ENCODE results near the gene DSN1. TPM values are rescaled to one million over a fixed set of nuclear protein-coding genes. Genes with fewer than 3 reads are reported as not detected.
A peak's percentile ranks its signal among the peaks of the same experiment; 100 is the strongest.
"Not testable (repeated sequence)": the region's sequence is repeated elsewhere in the genome, so short reads cannot be mapped to it uniquely, and the experiment has no call there.

DSN1 gene
- polyA plus RNA-seq (ENCODE audit: insufficient read length in 4 of 4) = 10 to 100 TPM; 16.6 to 22.4 (median 18.1) TPM

GRCh38 chr20:36773597-36774390 lies at the start of gene DSN1:
Gene DSN1, minus strand, starts transcription at chr20:36773763. Its CDS starts 2,305 bp downstream, at chr20:36771458.
- DNase-seq (ENCODE audit: low read depth in 4 of 4, low spot score in 2 of 4) = peak; percentile 91 to 94 (median 92)

GRCh38 chr20:36823121-36823520 lies 49.6 kb upstream of the DSN1 start:
- DNase-seq (ENCODE audit: low read depth in 4 of 4, low spot score in 2 of 4) = no peak

DNA sequence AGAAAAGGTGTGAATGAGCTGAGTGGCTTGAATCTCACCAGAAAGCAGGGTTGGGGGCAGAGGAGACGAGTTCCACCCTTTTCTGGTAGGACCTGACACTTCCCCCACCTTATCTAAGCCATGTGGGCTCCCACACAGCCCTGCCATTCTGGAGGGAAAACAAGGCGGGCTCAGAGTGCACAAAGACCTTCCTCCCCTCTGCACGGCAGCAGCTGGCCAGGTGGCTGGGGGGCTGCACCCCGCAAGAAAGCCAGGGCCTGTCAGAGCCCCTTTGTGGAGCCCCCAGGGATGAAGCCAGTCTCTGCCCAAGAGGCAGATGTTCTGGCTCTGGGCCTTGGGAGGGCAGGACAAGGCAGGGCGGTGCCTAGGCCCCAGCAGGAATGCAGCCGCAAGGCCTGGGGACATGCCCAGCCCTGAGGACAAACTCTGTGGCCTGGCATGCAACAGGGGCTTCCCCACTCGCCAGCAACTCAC lies 48.4 kb upstream of the DSN1 start:
- DNase-seq (ENCODE audit: low read depth in 4 of 4, low spot score in 2 of 4) = no peak

GRCh38 chr20:36820928-36821327 lies 47.4 kb upstream of the DSN1 start:
- no peak for DNase-seq (ENCODE audit: low read depth in 4 of 4, low spot score in 2 of 4)

- no peak for DNase-seq (ENCODE audit: low read depth in 4 of 4, low spot score in 2 of 4)
Observed at GRCh38 chr20:36820073-36820472, 46.5 kb upstream of the DSN1 start.

DNA sequence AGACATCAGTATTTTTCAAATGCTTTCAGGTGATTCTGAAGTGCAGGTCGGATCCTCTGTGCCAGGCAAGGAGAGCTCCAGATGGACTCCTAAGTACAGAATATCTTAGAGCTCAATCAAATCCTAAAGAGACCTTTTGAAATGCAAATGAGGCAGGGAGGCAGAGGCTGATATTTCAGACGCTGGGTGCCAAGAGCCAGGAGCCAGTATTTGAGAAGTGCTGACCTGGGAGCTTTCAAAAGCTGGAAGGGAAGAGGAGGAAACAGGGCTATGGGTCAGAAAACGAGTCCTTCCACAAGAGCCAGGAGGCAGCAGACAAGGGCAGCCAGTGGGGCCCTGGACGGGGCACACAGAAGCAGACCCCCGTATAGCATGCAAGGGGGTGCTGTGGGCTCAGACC lies 46.1 kb upstream of the DSN1 start:
- no peak for DNase-seq (ENCODE audit: low read depth in 4 of 4, low spot score in 2 of 4)

DNA sequence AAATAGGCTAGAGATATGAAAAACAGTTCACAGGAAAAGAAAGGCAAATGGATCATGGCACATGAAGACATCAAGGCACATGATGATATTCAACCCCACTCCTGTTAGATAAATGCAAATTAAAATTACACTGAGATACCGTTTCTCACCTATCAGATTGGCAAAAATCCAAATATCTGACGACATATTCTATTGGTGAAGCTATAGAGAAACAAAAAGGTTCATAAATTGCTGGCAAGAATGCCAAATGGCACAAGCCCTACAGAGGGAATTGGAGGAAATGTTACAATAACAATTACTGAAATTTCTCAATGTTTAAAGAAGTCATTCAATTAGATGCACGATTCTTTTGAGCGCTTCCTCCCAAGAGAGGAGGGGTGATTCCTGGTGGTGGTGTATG lies 45.3 kb upstream of the DSN1 start:
- no peak for DNase-seq (ENCODE audit: low read depth in 4 of 4, low spot score in 2 of 4)

DNA sequence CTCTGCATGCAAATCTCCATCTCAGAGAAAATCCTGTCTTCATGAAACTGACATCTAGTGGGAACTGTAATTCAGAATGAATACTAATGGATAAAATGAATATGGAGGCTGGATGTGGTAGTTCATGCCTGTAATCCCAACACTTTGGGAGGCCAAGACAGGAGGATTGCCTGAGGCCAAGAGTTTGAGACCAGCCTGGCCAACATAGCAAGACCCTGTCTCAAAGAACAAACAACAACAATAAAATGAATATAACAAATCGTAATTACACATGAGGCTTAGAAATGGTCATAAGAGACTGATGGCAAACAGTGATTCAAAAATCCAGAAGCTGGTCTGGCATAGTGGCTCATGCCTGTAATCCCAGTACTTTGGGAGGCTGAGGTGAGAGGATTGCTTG lies 44.6 kb upstream of the DSN1 start:
- DNase-seq (ENCODE audit: low read depth in 4 of 4, low spot score in 2 of 4) = no peak

DNA sequence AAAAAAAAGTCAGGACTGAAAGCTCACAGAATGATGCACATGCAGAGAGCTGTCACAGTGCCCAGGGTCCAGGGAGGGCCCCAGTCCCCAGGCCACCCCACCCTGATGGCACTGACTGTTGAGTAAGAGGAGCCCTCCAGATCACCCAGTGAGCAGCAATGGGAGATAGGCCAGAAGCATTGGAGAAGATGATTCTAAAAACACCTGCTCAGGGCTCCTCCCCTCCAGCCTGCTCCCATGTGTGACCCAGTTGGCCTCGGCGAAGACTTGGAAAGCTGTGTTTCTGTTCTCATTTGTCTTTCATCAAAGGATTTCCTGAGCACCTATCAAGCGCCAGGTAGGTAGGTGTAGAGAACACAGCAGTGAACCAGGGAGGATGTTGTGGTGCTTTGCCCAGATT lies 43.9 kb upstream of the DSN1 start:
- no peak for DNase-seq (ENCODE audit: low read depth in 4 of 4, low spot score in 2 of 4)

- no peak for DNase-seq (ENCODE audit: low read depth in 4 of 4, low spot score in 2 of 4)
Observed at GRCh38 chr20:36815454-36816091, 42.0 kb upstream of the DSN1 start.

GRCh38 chr20:36812594-36813463 lies 39.3 kb upstream of the DSN1 start:
- DNase-seq (ENCODE audit: low read depth in 4 of 4, low spot score in 2 of 4) = no peak

- no peak for DNase-seq (ENCODE audit: low read depth in 4 of 4, low spot score in 2 of 4)
Observed at GRCh38 chr20:36808317-36809257, 35.0 kb upstream of the DSN1 start.

- DNase-seq (ENCODE audit: low read depth in 4 of 4, low spot score in 2 of 4) = no peak
Observed at GRCh38 chr20:36806049-36806448, 32.5 kb upstream of the DSN1 start.

DNA sequence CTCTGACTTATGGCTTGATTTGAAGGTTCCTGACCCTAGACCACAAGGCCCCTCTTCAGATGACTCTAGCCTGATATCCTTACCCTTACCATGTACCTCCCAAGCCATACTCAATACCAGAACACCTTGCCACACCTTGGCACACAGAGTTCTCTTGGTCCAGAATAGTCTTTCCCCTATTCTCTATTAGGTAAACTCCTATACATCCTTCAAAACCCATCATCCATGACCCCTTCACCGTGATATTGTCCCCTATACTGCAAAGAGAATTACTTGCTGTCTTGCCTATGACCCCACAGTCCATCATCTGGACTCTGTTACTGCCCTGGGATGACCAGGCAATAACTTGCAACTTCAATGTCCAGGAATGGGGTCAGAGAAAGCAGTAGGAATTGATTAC lies 31.8 kb upstream of the DSN1 start:
- no peak for DNase-seq (ENCODE audit: low read depth in 4 of 4, low spot score in 2 of 4)

DNA sequence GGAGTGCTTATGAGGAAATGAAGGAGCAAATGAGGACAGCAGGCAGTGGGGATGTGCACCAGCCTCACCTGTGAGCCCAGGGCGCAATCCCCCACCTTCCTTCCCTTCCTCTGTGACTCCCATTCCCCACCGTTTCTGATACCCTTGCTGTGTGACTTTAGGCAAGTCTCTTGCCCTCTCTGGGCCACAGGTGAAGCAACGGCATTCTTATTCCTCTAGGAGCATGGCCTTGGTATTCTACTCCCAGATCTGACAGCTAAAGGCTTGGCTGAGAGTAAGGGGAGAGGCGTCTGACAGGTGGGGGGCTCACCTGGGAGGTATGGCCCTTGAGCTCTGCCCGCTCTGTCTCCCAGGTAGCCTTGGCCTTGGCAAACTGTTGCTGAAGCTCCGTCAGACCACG lies 30.9 kb upstream of the DSN1 start:
- DNase-seq (ENCODE audit: low read depth in 4 of 4, low spot score in 2 of 4) = no peak

DNA sequence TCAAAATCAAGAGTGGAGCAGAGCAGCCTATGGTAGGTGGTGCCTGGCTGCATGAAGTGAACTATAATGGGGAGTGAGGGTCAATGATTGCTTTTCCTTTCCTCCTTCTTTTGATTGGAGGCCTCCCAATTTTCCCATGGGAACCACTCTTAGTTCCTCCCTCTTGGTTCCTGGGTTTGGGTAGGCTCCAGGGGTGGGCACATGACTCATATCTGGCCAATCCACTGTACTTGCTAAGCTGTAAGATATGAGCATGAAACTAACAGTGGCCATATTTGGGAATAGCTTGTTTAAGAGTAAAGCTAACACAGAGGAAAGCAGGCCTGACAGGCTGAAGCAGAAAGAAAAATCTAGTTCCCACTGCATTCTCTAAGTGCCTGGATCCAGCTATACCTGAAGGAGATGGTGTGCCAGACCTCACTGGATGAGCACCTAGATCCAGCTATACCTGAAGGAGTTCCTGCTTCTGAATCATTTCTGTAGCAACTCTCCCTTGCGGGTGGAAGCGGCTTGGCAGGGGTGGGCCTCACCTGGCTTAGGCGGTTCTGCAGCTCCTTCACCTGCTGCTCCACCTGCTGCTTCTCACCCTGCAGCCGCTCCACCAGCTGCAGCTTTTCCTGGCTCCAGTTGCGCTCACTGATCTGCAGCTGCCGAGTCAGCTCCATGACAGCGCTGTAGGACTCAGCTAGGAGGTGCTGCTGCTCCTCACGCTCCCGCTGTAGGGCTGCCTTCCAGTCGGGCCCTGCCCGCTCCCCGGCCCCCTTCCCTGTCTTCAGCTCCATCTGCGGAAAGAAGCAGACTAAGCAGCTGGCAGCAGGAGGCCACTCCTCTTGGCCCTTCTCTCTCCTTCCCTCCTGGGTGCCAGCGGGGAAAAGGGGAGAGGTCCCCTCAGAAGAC lies 29.0 kb upstream of the DSN1 start:
- DNase-seq (ENCODE audit: low read depth in 4 of 4, low spot score in 2 of 4) = no peak

- DNase-seq (ENCODE audit: low read depth in 4 of 4, low spot score in 2 of 4) = no peak
Observed at GRCh38 chr20:36800410-36800809, 26.8 kb upstream of the DSN1 start.

GRCh38 chr20:36799313-36799712 lies 25.8 kb upstream of the DSN1 start:
- DNase-seq (ENCODE audit: low read depth in 4 of 4, low spot score in 2 of 4) = not testable (repeated sequence)

GRCh38 chr20:36796875-36797274 lies 23.3 kb upstream of the DSN1 start:
- DNase-seq (ENCODE audit: low read depth in 4 of 4, low spot score in 2 of 4) = no peak

Data from left renal cortex interstitium (tissue), 4 donors.